ELF-1 (cell line): ENCODE data around the gene LBX1.

Experiments used
- DNase-seq: peaks from one replicate; pipeline ENCODE4 v3.0.0-alpha.2; 2016; ENCODE audit warnings: low read depth, low spot score

LBX1 gene

GRCh38 chr10:101244321-101245050, 15.2 kb upstream of the LBX1 start:
- no peak for DNase-seq

DNA sequence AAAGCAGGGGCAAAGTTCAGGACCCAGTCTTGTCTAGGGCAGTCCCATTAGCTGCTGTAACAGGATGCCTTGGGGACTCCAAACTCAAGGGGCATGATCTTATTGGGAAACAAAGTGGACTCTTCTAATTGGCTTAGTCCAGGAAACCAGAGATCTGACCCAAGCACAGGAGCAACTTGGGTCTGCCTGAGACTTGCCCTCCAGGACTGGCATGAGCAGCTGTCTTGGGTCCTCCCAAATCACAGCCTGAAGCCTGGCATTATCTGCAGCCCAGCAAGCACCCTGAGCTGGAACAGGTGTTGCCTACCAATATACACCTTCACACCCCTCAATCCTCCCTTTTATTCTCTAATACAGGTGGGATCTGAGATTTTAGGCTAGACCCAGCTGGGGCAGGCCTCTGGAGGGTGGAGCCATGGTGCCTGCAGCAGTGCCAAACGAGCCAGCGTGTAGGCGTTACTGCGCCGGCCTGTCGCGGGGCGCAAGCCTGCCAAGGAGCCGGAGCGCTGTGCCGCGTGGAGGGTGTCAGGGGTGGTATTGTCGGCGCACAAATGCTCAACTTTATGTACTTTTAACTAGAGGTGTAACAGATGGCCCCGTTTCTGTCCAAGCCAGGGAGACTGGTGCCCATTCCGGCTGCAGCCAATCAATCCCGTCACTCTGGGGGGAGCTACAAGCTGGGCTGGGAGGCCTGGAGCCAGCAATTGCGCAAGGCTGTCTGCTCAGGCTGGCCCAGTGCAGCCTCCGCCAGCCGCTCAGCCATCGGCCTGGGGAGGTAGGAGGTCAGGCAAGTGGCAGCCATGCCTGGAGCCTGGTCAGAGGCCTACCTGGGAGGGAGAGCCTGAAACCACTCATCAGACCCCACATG, 12.8 kb upstream of the LBX1 start:
- no peak for DNase-seq

- no peak for DNase-seq
These were observed 9.5 kb upstream of the LBX1 start for GRCh38 chr10:101238732-101239105.

GRCh38 chr10:101237982-101238731, 8.9 kb upstream of the LBX1 start:
- DNase-seq, result peak; percentile 51

- DNase-seq, result peak; percentile 66
These were observed 8.1 kb upstream of the LBX1 start for GRCh38 chr10:101237081-101237981.

DNA sequence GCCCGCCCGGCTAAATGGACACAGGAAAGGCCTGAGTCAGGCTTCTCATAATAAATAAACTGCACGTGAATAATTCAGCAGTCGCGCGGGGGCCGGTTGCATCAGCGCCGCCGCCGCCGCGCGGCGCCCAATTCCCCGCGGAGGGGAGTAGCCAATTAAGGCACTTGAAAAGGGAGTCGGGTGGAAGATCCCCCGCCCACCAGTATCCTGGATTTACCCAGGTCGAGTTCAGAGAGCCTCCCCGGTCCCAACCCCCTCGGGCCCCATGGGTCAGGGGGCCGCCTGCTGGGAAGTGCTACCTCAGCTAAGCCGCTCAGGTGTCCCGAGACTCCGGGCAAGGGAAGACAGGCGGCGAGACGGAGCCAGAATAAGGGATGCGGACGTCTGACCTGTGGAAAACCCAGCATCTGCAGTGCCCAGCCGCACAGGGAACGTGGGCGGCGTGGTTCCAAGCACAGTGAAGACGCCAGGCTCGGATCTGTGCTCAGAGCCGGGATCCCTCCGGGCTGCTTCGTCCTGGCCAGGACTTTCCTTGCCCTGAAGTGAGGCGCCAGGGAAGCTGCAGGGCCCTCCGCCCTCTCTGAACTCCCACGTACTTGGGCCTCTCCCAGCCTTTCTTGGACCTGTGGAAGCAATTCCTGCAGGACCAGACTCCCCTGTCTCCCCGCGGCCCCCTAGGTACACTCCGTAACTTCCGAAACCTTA, 7.3 kb upstream of the LBX1 start:
- peak; percentile 66 for DNase-seq

DNA sequence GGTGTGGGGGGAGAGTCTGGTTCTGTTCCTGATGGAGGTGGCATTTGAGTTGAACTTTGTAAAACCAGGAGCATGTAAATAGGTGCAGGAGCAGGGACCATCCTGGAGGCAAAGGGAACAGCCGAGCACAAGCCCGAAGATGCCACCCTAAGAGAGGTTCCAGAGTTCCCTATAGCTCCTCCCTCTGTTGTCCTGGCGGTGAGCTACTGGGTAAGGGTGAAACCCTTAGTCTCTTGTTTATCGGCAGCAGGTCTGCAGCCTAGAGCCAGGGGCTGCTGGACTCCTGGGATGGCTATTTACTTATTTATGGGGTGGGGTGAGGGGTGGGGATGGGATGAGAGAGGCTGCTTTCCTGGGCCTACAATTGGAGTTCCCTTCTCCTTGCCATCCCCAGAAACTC, 6.5 kb upstream of the LBX1 start:
- DNase-seq, result peak; percentile 47

DNA sequence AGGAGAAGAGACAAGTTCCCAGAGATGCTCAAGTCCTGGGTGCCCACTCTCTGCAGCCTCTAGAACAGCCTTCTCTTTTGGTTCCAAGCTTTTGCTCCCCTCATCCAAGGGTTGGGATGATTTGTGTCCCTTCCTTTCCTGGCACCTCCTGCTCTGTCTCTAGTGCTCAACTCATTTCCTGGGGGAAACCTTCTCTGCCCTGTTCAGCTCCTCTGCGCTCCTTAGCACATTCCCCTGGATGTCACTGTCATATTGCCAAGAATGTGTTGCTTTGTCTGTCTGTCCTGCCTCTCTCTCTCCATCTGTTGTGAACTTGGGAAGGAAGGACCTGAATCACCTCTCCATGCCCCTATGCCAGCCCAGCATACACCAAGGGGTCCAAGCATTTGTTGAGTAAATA, 5.1 kb upstream of the LBX1 start:
- DNase-seq, result no peak

- no peak for DNase-seq
These were observed 4.6 kb upstream of the LBX1 start for GRCh38 chr10:101233863-101234262.

DNA sequence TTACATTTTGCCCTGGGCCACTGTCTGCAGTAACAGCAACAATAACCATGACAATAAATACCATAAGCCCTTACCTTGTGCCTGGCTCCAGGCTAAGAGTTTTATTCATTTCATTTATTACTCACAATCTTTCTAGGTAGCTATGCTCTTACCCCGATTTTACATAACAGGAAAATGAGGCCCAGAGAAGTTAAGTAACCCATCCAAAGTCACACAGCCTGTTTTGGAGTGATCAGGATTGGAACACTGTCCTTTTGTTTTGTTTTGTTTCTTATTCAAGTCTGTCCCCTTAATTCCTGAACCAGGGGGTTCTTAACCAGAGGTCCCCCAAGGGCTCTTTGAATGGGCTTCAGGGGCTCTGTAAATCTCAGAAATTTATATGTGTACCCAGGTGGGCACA, 4.2 kb upstream of the LBX1 start:
- DNase-seq, result no peak

- DNase-seq, result no peak
These were observed 2.8 kb upstream of the LBX1 start for GRCh38 chr10:101231912-101232689.

GRCh38 chr10:101231092-101231491, 1.8 kb upstream of the LBX1 start:
- no peak for DNase-seq

- DNase-seq, result peak; percentile 48
These were observed 1.1 kb upstream of the LBX1 start for GRCh38 chr10:101230183-101230917.

- peak; percentile 52 for DNase-seq
These were observed 347 bp downstream of the LBX1 start for GRCh38 chr10:101228966-101229265.

DNA sequence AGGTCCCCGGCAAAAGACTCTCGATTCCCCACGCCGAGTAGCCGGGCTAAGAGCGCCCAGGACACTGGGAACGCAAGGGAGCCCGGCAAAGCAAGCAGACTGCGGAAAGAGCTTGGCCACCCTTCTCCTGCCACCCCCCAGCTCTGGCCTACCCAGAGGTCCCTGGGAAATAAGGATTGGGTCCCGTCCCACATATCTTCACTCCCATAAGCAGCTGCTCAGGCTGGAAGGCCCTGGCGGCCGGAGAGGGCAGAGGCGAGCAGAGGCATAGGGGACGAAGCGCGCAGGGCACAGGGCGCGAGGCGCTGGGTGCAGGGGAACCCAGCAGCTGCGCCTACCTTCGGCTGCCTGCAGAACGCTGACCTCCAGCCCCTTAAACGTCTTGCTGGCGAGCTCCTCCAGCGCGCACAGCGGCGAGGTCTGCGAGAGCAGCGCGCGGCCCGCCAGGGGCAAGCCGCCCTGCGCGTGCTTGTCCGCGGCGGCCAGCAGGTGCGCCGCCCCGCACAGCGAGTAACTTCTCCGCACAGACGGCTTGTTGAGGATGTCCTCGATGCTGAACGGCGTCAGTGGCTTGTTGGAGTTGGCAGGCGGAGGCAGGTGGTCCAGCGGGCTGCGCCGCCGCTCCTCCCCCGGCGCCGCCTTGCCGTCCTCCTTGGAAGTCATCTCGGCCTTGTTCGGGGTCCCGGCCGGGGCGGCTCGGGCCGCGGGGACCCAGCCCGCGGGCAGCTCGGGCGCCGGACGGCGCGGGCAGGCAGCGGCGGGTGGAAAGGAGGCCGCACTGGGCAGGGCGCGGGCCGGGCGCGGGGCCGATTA, 904 bp downstream of the LBX1 start:
- DNase-seq, result peak; percentile 67

DNA sequence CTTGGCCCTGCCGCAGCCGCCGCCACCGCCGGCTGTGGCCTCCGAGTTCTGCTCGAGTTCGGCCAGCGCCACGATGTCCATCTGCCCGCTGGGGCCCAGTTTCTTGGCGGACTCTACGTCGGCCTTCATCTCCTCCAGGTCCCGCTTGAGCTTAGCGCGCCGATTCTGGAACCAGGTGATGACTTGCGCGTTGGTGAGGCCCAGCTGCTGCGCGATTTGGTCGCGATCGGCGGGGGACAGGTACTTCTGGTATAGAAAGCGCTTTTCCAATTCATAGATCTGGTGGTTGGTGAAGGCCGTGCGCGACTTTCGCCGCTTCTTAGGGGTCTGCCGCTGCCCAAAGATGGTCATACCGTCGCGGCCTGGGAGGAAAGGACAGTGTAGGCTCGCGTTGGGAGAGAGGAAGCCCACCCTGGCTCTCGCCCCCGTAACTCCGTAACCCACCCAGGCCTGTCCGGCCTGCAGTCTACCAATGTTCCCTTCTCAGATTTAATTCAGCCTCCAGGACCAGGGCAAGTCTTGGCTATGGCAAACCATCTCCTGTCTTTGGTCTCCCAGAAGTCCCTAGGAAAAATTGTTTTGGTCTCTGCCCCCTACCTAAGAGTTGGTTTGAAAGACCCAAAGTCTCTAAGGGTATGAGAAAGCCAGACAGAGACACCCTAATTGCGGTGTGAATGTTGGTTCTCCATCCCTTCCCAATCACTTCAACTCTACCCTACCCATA, 1.7 kb downstream of the LBX1 start:
- peak; percentile 41 for DNase-seq

GRCh38 chr10:101226491-101227428, 2.5 kb downstream of the LBX1 start:
- DNase-seq, result peak; percentile 63
